AG09319 (cell line): ENCODE results near the gene PLXNB3.

ENCODE experiments used
- DNase-seq: peaks from one replicate; pipeline ENCODE4 v3.0.0-alpha.2; 2010; ENCODE audit warnings: low read depth; ENCODE audit errors: extremely low read depth
- TF ChIP-seq, protein P1 (sequence below): IDR thresholded peaks from 2 replicates; pipeline ENCODE4 v1.5.1; 2011; ENCODE audit warnings: low read depth, mild to moderate bottlenecking, inconsistent platforms, low read length, moderate library complexity

The PLXNB3 gene

DNA sequence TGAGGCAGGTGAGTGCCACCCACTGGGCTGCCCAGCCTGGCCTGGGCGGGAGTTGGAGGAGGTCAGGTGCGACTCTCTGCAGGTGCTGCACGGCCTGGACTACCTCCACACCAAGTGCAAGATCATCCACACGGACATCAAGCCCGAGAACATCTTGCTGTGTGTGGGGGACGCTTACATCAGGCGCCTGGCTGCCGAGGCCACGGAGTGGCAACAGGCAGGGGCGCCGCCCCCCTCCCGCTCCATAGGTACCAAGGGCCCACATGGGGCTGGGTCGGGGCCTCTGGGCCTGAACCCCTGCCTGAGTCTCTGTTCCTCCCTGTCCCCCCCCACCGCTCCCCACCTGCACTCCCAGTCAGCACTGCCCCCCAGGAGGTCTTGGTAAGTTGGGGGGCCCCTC, 18.8 kb downstream of the PLXNB3 start:
- TF ChIP-seq, protein P1, sequence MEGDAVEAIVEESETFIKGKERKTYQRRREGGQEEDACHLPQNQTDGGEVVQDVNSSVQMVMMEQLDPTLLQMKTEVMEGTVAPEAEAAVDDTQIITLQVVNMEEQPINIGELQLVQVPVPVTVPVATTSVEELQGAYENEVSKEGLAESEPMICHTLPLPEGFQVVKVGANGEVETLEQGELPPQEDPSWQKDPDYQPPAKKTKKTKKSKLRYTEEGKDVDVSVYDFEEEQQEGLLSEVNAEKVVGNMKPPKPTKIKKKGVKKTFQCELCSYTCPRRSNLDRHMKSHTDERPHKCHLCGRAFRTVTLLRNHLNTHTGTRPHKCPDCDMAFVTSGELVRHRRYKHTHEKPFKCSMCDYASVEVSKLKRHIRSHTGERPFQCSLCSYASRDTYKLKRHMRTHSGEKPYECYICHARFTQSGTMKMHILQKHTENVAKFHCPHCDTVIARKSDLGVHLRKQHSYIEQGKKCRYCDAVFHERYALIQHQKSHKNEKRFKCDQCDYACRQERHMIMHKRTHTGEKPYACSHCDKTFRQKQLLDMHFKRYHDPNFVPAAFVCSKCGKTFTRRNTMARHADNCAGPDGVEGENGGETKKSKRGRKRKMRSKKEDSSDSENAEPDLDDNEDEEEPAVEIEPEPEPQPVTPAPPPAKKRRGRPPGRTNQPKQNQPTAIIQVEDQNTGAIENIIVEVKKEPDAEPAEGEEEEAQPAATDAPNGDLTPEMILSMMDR, result no peak

DNA sequence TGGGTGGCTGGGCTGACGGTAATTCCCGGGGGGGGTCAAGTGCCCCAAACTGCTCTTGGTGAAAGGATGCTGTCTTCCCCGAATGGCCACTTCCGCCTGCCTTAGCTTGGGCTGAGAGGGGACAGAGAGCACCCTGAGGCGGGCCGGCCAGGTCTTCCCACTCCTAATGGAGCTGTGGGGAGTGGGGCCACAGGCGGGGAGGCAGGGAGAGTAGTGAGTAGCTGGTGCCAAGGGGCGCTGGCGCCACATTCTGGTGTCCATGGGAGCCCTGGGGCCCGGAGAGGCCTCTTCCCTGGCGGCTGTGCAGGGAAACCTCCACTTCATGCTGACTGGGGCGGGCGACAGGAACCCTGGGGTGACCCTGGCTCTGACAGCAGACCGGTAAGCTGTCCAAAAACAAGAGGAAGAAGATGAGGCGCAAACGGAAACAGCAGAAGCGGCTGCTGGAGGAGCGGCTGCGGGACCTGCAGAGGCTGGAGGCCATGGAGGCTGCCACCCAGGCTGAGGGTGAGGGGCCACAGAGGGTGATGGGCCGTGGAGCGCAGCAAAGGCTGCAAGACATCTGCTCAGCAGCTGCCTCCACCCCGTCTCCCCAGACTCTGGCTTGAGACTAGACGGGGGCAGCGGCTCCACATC, 19.4 kb downstream of the PLXNB3 start:
- TF ChIP-seq, protein P1, result no peak
- DNase-seq, result no peak

More for the DNA sequence above, 18.8 kb downstream of the PLXNB3 start:
- no peak for DNase-seq

DNA sequence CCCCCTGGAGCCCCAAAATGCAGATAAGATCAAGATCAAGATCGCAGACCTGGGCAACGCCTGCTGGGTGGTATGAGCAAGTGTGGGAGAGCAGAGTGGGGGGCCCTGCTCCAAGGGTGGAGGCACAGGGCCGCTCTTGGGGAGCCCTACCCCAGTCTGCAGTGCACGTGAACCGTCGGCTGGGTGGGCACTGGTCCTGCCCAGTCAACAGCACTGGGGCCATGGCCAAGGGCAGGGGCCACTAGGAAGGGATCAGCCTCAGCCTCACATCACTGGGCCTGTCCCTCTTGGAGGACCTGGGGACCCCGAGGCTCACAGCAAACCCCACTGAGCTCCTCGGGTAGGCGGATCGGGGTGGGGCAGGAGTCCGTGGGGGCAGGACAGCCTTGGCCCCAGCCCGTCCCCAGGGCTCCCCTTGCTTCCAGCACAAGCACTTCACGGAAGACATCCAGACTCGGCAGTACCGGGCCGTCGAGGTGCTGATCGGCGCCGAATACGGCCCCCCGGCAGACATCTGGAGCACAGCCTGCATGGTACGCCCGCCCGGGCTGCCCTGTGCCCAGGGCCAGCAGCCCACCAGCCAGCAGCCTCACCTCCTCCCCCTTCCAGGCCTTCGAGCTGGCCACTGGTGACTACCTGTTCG, 20.4 kb downstream of the PLXNB3 start:
- DNase-seq, result no peak

DNA sequence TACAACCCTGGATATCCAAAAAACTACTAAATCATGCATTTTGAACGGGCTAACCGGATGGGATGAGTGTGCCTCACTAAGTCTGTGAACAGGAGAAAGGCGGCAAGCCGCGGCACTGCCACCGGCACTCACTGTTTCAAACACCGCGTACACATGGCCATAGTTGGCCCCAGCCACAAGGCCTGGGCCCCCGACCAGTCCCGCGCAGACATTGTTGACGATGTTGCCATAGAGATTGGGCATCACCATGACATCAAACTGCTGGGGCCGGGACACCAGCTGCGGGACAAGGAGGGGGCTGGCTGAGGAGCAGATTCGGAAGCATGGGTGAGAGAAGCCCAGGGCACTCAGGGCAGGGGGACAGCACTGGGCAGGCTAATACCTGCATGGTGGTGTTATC, 22.6 kb downstream of the PLXNB3 start:
- DNase-seq, result no peak
- TF ChIP-seq, protein P1, result no peak

More for the DNA sequence above, 20.4 kb downstream of the PLXNB3 start:
- TF ChIP-seq, protein P1, result no peak

DNA sequence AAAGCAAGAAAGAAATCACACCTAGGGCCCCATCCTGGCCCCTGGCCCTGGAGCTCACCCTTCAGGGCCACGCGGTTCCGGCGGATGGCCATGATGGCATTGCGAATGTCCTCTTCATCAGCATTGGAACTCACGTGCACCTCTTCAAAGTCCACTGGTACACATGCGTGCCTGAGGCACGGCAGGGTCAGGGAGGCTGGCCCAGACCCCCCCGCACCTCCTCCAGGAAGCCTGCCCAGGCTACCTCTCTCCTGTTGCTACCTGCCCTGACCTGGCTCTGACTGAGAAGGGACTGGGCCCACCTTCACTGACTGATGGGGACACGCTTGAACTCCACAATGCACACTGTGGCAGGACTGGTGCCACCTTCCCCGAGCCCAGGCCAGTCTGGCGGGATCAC, 25.6 kb downstream of the PLXNB3 start:
- TF ChIP-seq, protein P1, result no peak
- DNase-seq, result no peak

DNA sequence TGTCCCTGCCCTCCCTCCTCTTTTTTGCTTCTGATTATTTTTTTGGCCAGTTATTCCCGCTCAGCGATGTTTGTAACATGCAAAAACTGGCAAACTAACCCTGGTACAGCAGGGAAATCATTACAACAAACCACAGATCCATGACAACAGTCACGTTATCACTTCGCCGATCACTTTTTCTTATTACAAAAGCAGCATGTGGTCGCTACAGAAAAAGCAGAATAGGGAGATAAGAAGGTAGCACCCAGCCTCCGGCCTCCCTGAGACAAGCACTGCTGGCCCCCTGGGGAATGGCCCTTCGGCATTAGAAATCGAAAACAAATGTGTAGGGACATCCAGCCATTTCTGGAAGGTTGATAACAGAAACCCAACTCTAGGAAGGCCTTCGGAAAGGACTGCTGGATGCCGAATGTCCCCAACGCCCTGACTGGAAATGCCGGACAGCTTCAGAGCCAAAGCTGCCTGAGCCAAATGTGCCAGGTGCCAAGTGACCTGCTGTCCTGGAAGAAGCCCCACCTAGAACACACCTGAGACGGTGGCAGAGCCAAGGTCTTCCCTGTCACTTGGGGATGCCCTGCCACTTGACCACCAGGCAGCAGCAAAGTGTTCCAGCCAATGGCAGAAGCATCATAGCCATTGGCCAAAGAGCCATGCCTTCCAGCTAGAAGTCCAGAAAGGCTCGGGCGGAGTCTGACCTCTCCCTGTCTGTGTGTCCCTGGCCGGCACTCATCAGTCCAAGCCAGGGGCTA, 27.2 kb downstream of the PLXNB3 start:
- TF ChIP-seq, protein P1, result no peak
- DNase-seq, result no peak

DNA sequence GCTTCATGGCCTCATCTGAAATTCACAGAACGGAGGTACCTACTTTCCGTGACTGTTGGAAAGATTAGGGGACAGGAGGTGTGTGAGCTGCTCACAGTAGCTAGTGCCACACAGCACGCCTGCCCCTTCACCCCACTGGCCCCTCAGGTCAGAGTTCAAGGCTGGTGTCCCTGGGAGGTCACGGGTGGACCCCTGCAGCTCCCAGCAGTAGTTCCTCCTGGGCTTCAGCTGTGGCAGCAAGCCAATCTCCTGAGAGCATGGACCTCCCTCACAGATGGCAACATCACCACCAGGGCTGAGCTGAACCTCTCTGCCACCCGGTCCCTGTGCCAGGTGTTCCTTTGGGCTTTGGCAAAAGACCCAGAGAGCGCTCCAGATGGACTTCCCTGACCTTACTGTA, 28.3 kb downstream of the PLXNB3 start:
- DNase-seq, result no peak
- TF ChIP-seq, protein P1, result no peak
